ENCODE results near the gene CATSPERZ.
A peak's percentile ranks its signal among the peaks of the same experiment; 100 is the strongest.
"Not testable (repeated sequence)": the region's sequence is repeated elsewhere in the genome, so short reads cannot be mapped to it uniquely, and the experiment has no call there.

Gene CATSPERZ

DNA sequence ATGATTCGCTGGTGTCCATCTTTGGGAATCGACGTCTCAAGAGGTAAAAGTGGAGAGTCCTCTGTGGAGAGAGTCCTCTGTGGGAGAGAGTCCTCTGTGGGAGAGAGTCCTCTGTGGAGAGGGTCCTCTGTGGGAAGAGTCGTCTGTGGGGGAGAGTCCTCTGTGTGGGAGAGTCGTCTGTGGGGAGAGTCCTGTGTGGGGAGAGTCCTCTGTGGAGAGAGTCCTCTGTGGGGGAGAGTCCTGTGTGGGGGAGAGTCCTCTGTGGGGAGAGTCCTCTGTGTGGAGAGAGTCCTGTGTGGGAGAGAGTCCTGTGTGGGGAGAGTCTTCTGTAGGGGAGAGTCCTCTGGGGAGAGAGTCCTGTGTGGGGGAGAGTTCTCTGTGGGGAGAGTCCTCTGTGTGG lies 20.9 kb downstream of the CATSPERZ start:
- DNase-seq = no peak

DNA sequence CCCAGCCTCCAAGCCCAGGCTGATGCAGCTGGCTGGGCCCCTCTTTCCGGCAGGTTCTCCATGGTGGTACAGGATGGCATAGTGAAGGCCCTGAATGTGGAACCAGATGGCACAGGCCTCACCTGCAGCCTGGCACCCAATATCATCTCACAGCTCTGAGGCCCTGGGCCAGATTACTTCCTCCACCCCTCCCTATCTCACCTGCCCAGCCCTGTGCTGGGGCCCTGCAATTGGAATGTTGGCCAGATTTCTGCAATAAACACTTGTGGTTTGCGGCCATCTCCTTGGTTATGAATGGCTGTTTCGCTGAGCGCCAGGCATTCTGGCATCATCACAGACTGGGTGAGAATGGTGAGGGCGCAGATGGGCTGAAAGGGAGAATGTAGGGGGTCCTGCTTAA lies 21.4 kb downstream of the CATSPERZ start:
- DNase-seq = no peak

DNA sequence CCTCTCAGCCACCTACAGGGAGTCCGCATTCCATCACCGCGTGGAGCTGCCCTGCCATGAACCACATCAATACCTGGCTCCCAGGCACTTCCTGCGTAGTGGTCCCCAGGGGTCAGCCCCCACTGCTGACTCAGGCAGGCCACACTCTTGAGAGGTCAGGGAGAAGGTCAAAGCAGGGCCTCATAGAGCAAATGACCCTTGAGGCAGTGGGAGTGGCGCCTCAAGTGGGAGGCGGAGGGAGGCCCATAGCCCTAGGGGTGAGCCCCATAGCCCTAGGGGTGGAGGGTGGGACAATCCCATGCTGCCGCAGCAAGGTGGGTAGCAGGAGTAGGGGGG lies 22.7 kb downstream of the CATSPERZ start:
- no peak for DNase-seq

DNA sequence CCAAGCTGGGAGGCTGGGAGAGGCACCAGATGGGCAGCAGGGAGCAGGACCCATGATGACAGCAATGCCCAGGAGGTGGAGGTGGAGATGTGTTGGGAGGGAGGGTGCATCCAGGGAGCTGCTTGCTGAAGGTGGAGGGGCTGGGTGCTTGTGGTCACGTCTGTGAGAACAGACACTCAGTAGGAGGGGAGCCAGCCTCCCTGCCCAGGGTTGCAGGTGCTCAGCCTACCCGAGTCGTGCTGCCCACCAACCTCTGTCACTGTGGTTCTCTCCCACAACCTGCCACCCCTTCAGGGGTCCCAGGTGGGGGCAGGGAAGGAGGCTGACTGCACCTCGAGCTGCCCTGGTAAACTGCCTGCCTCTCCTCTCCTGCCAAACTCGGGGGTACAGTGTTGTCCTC lies 23.2 kb downstream of the CATSPERZ start:
- no peak for DNase-seq

DNA sequence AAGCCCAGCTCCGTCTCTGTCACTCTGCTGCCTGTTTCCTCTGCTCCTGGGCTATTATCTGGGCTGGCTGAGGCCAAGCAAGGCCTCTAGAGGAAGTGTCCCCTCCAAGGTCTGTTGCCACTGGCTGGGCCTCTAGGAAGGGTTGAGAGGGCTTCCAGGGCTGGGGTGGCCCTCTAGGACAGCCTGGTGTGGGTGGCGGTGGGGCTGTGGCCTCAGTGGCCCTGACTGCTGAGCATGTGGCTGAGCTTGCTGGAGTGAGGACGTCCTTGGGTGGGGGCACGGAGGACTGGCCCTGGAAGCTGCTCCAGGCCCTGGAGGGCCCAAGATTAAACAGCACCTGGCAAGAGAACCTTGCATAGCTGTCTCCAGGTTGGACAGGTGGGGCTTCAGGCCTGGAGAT lies 23.8 kb downstream of the CATSPERZ start:
- not testable (repeated sequence) for DNase-seq

DNA sequence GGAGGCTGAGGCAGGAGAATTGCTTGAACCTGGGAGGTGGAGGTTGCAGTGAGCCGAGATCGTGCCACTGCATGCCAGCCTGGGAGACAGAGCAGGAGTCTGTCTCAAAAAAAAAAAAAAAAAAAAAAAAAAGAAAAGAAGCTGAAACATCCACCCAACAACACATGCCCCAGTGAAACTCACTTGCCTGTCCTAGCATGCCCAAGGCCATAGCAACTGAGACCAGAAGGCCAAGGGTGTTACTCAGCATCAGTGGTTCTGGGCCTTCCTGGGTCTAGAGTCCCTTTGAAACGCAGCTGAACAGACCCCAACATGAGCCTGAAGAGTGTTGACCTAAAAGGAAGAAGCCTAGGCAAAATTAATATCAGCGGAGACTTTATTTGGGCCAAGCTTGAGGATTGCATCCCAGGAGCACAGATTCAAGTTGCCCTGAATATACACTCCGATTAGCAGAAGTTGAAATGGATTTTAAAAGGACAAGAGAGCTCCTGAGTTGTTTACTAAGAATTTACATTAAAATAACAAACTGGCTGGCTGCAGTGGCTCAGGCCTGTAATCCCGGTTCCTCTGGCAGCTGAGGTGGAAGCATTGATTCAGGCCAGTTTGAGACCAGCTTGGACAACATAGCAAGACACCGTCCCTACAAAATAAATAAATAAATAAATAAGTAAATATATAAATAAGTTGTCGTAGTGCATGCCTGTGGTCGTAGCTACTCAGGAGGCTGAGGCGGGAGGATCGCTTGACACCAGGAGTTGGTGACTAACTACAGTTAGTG lies 24.7 kb downstream of the CATSPERZ start:
- no peak for DNase-seq

DNA sequence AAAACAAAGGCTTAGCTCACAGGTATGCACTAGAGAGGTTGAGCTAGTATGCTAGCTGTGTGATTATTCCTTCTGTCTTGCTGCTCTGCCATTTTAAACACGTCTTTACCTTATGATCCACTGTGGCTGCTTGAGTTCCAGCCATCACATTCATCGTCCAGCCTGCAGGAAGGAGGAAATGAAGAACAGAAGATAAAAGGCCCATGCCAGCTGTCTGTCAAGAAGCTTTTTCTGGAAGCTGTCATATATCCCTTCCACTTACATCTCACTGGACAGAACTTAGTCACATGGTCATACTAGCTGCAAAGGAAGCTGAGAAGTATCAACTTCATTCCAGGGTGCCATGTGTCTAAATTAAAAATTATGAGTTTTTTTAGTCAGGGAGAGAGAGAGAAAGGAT lies 27.2 kb downstream of the CATSPERZ start:
- no peak for DNase-seq

DNA sequence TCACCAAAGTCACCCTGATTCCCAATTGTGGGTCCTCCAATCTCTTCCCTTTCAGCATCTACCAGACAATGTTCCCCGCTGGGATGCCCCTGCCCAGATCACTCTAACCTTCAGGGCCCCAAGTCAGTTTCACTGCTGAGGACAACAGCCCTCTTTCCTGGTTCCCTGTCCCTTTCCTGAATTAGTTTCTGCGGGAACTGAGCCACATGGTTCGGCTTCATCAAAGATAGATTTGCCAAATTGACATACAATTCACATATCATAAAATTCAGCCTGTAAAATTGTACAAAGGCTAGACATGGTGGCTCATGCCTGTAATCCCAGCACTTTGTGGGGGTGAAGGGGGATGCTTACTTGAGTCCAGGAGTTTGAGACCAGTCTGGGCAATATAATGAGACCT lies 27.8 kb downstream of the CATSPERZ start:
- no peak for DNase-seq

DNA sequence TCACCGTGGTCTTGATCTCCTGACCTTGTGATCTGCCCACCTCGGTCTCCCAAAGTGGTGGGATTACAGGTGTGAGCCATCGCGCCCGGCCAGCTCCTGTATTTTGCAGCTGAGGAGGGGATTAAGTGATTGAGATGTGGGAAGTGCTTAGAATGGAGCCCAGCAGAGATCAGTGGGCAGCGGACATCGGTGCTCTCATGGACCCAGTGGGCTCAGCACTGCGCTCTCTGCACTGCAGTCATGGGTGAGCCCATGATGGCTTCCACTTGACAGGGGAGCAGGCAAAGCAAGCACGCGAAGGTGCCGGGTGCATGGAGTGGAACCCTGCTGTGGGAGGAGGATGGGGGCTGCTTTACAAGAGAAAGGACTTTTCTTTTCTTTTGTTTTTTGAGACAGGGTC lies 30.7 kb downstream of the CATSPERZ start:
- DNase-seq = no peak

DNA sequence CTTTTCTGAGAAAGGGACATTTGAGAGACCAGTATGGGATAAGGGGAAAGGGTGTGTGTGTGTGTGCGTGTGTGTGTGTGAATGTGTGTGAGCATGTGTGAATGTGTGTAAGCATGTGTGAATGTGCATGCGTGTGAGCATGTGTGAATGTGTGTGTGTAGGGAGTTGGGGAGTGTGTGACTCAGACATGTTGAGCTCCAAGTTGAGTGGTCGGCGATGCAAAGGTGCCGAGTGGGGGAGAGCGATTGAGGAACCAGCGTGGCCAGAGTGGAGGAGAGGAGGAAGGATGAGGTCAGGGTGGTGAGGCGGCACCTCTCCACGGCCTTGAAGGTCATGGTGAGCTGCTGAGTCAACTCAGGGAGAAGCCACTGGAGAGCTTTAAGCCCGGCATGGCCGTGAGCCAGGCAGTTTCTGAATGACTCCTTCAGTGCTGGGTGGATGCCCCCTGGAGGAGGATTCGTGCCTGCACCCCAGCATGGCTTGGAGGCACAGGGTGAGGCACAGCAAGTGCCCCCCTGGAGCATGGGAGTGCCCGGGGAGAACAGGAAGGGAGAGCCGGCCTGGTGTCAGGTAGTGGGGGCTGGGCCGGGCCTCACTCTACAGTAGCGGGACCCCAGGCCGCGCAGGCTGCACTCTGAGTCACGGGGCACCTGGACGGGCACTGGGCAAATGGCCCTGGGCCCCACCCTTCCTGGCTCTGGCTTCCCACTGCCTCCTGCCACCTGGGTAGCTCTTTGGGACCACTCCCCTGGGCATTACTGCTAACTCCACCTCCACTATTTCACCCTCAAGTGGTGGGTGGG lies 31.6 kb downstream of the CATSPERZ start:
- peak; percentile 57 to 67 for DNase-seq

DNA sequence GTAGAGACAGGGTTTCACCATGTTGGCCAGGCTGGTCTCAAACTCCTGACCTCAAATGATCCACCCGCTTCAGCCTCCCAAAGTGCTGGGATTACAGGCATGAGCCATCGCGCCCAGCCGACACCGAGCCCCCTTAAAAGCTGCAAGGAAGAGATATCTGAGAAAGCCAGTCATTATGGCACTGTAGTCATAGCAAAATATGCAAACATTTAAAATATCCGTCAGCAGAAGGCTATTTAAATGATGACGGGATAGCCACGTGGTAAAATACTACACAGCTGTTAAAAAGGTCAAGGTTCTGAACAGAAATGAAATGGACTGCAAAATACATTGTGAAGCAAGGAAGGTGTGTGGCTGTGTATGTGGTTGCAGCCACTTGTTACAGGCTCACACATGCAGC lies 33.4 kb downstream of the CATSPERZ start:
- no peak for DNase-seq

DNA sequence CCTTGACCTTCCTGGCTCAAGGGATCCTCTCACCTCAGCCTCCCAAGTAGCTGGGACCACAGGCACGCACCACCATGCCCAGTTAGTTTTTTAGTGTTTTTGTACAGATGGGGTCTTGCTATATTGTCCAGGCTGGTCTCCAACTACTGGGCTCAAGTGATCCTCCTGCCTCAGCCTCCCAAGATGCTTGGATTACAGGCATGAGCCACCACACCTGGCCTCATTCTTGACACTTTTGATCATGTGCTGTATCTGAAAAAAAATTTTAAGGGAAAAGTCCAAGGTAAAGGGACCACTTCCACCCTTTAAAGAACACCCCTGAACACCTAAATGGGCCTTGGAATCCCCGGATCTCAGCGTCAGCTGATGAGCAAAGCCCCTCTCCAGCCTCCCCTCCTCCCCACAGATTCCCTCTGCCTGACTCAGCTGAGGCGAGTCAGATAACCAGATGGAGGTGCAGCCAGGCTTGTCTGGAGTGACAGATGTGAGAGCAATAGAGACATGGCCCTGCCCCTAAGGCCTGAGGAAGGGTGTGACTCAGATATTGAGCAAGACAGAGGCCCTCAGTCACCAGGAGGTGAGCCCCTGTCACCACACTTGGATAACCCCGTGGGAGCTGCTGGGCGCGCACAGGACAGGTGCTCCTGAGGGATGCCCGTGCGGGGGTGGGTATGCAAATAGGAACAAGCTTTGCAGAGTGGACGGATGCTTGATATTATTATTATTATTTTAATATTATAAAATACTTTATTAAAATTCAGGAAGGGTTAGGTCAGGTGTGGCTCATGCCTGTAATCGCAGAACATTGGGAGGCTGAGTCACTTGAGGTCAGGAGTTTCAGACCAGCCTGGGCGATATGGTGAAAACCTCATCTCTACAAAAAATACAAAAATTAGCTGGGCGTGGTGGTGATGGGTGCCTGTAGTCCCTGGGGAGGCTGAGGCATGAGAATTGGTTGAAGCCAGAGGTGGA lies 34.9 kb downstream of the CATSPERZ start:
- peak; percentile 95 to 98 for DNase-seq

DNA sequence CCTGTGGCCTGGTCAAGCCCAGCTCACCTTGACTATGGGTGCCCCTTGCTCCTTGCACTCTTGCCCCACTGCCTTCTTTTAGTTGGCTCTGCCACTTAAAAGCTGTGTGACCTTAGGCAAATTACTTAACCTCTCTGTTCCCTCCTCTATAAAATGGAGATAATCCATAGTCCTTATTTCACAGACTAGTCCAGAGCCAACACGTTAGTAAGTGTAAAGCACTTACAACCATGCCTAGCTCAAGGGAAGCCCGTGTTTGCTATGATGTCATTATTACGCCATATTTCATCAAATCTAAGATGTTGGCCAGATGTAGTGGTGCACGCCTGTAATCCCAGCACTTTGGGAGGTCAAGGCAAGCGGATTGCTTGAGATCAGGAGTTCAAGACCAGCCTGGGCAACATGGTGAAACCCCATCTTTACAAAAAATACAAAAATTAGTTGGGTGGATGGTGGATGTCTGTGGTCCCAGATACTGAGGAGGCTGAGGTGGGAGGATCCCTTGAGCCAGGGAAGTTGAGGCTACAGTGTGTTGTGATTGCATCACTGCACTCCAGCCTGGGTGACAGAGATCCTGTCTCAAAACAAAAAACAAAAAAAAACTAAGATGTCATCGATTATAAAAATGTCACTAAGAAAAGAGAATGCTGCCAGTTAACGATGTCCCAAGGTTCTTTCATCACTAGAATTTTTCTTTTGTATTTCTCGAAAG lies 37.5 kb downstream of the CATSPERZ start:
- no peak for DNase-seq

DNA sequence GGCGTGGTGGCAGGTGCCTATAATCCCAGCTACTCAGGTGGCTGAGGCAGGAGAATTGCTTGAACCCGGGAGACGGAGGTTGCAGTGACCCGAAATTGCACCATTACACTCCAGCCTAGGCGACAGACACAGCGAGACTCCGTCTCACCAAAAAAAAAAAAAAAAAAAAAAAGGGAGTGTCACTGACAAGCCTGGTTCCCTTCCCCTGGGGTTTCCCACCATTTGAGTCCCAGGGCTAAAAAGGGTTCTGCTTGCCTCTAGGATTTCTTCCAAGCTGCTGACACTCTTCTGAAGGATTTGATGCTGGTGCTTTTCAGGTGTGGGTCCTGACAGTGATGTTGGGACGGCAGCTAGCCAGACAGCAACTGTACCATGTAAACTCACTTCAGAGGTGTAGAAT lies 38.6 kb downstream of the CATSPERZ start:
- DNase-seq = no peak

DNA sequence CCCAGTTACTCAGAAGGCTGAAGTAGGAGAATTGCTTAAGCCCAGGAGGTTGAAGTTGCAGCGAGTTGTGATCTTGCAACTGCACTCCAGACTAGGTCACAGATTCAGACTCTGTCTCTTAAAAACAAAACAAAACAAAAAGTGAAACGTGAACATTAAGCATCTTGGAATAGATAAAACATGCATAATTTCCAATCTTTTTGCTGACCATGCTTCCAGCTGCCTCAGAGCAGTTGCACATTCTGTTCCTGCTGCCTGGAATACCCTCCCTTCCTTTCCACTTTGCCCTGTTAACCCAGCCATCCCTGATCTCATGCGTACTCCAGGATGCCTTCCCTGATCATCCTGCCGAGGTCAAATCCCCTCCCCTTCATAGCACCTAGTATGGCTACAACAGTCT lies 39.1 kb downstream of the CATSPERZ start:
- DNase-seq = no peak

DNA sequence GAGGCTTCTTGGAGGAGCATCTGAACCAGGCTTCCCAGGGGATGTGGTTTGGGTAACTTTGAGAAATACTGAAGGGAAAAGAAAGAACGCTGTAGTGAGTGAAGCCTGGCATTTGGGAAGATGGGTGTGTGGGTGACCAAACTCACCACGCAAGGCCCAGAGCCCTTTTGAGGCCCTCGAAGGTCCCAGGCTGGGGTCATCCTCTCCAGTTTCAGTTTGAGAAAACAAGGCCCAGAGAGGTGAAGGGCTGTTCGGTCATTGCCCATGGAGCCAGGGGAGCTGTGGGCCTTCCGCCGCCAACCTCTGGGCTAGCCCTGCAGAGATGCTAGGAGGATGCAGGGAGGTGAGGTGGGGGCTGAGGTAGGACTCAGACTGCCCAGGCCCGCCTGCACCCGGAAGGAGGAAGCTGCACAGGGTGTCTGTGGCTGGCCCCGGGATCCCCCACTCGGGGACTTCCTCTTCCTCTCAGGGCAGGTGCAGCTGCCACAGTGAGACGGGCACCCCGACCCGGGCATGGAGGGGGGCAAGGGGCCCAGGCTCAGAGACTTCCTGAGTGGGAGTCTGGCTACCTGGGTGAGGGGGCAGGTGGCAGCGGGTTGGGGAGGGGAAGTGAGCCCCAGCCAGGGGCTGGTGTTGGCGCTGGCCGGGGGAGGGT lies 39.7 kb downstream of the CATSPERZ start, which contains the start of gene CCDC88B:
TSS of gene CCDC88B (plus strand) at position 451 of the 655 bp plus-strand sequence. CDS start at position 514, 63 bp downstream.
- no peak for DNase-seq

DNA sequence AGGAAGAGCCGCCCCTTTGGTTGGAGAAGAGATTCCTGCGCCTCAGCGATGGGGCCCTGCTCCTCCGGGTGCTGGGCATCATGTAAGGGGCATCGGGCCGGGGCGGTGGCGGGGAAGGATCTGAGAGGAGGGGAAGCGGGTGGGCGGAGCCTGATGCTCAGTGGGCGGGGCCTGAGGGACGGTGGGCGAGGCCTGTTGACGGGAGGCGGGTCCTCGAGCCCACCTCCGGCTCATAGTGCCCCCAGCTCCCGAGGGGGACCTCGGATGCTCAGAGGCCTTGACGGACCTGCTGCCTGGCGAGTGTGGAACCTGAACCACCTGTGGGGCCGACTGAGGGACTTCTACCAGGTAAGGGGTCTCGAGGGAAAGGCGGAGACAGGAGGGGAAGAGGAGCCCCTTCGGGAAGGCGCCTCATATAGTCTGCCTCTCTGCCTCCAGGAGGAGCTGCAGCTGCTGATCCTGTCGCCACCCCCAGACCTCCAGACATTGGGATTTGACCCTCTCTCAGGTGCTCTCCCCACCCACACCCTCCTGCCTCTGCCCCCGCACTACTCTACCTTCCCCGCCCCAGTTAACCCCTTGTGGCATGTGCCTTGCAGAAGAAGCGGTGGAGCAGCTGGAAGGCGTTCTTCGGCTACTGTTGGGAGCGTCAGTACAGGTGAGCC lies 40.6 kb downstream of the CATSPERZ start:
- DNase-seq = no peak

DNA sequence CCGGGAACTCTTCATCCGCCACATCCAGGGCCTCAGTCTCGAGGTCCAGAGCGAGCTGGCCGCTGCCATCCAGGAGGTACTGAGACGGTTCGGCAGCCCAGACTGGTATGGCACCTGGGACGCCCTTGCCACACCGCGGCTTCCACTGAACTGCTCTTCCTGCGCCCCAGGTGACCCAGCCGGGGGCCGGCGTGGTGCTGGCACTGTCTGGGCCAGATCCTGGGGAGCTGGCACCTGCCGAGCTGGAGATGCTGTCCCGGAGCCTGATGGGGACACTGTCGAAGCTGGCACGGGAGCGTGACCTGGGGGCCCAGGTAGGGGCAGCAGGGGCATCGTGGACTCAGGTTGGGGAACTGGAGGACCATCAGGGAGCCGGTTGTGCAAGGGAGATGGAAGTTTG lies 41.3 kb downstream of the CATSPERZ start:
- no peak for DNase-seq

DNA sequence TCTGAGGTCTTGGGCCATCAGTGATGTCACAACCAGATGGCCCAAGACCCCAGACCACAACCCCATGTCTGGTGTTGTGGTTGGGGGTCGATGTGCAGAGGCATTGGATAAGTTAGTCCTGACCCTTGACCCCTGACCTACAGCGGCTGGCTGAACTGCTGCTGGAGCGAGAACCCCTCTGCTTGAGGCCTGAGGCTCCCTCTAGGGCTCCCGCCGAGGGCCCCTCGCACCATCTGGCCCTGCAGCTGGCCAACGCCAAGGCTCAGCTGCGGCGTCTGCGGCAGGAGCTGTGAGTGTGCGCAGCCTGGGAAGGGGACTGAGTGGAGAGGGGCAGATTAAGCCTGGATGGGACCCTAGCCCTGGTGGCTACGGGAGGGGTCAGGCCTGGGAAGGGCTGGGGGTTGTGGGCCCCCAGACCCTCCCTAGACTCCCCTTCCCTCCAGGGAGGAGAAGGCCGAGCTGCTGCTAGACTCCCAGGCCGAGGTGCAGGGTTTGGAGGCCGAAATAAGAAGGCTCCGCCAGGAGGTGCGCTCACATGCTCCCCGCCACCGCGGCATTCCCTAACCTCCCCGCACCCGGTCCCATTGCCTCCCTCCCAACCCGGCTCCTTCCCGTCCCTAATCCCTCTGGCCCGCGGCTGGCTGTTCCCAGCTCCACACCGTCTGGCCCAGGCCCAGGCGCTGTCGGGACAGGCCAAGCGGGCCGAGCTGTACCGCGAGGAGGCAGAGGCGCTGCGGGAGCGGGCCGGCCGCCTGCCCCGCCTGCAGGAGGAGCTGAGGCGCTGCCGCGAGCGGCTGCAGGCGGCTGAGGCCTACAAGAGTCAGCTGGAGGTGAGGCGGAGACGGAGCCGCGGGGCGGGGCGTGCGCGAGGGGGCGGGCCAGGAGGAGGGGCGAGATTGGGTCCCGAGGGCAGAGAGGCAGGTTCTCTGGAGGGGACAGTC lies 42.0 kb downstream of the CATSPERZ start:
- peak; percentile 84 to 92 for DNase-seq
